ENCODE measurements around the gene HSPE1. TPM values are rescaled to one million over a fixed set of nuclear protein-coding genes. Genes with fewer than 3 reads are reported as not detected.

The HSPE1 gene
- total RNA-seq, 1 experiment from 2014 or later: 291 TPM

GRCh38 chr2:197486175-197486574, 14.0 kb upstream of the HSPE1 start:
- POLR2A ChIA-PET: no interaction called here

DNA sequence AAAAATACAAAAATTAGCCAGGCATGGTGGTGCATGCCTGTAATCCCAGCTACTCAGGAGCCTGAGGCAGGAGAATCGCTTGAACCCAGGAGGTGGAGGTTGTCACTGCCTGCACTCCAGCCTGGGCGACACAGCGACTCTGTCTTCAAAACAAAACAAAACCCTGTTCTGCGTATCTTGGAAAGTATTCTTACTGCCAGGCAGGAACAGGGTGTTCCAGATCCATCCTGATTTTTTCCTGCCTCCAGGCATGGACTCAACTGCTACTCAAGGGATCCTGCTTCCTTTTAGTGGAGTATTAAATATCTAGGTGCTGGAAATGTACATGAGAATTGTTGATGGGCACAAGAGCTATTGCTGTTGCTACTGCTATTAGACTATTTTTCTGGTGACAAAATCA, 12.8 kb upstream of the HSPE1 start:
- ChIA-PET CTCF (no interaction called here), POLR2A (no interaction called here), RAD21 (ENCODE audit: low non-redundant PET in 1 of 2, low total read pairs in 2 of 2, uncharacterized antibody in 2 of 2, unreplicated experiment in 2 of 2) (no interaction called here)
- Histone ChIP-seq H3K4me3 (replicated peaks in 1 of 2; ENCODE audit: low read depth in 1 of 2, low read length in 2 of 2) (no peak overlapping the region), H3K4me1 (ENCODE audit: control insufficient read depth in 1 of 2, insufficient read depth in 2 of 2, low read length in 2 of 2) (no peaks in the 10 kb centered on the region), H3K36me3 (ENCODE audit: control insufficient read depth in 1 of 2, insufficient read depth in 2 of 2, low read length in 2 of 2) (peaks cover 45 to 64% of the 10 kb centered on the region in 2 experiments), H4K20me1 (ENCODE audit: insufficient read depth) (peaks cover 41% of the 10 kb centered on the region; the same call in 1 of the 2 replicates), H3K79me2 (ENCODE audit: insufficient read depth, low read length) (peaks cover 41% of the 10 kb centered on the region), H3K9me3 (ENCODE audit: control insufficient read depth in 1 of 2, insufficient read depth in 1 of 2, low read depth in 1 of 2, low read length in 2 of 2) (no peaks in the 10 kb centered on the region), H3K27me3 (ENCODE audit: insufficient read depth, low read length) (no peaks in the 10 kb centered on the region), H3K4me2 (ENCODE audit: low read length) (no peak overlapping the region), H3K9me2 (ENCODE audit: insufficient read depth) (no peaks in the 10 kb centered on the region), H3K9ac (ENCODE audit: low read length) (no peak overlapping the region), H2AFZ (ENCODE audit: low read depth, low read length, poor library complexity, severe bottlenecking) (no peak overlapping the region), H3K27ac (ENCODE audit: low read depth, low read length) (no peak overlapping the region)
- no peak for ATAC-seq
- BruUV-seq (replicated peaks): no TSS peak
- TF ChIP-seq MAX (IDR thresholded peaks at IDR 0.05) (no peak), POLR2A (IDR thresholded peaks at IDR 0.05; ENCODE audit: borderline replicate concordance, extremely low read depth, insufficient read depth, insufficient read length) (no peak), CEBPB (IDR thresholded peaks at IDR 0.05; ENCODE audit: low read depth) (no peak), SP1 (IDR thresholded peaks at IDR 0.05; ENCODE audit: low read depth) (no peak), ZFX (IDR thresholded peaks at IDR 0.05) (no peak), CBX3 (IDR thresholded peaks at IDR 0.05; ENCODE audit: low read depth) (no peak)
- TF ChIP-seq, protein P1, sequence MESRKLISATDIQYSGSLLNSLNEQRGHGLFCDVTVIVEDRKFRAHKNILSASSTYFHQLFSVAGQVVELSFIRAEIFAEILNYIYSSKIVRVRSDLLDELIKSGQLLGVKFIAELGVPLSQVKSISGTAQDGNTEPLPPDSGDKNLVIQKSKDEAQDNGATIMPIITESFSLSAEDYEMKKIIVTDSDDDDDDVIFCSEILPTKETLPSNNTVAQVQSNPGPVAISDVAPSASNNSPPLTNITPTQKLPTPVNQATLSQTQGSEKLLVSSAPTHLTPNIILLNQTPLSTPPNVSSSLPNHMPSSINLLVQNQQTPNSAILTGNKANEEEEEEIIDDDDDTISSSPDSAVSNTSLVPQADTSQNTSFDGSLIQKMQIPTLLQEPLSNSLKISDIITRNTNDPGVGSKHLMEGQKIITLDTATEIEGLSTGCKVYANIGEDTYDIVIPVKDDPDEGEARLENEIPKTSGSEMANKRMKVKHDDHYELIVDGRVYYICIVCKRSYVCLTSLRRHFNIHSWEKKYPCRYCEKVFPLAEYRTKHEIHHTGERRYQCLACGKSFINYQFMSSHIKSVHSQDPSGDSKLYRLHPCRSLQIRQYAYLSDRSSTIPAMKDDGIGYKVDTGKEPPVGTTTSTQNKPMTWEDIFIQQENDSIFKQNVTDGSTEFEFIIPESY (IDR thresholded peaks at IDR 0.05; ENCODE audit: extremely low read depth, insufficient replicate concordance, low read length): no peak
- intact Hi-C loops (cut with micrococcal nuclease): no loop called here
- no peak for DNase-seq (ENCODE audit: low read depth, low spot score)

More at GRCh38 chr2:197486175-197486574, 14.0 kb upstream of the HSPE1 start:
- peaks cover 29% of the 10 kb centered on the region for H3K79me2 ChIP-seq (ENCODE audit: insufficient read depth, low read length)
- no peaks in the 10 kb centered on the region for H3K9me3 ChIP-seq (ENCODE audit: control insufficient read depth in 1 of 2, insufficient read depth in 1 of 2, low read depth in 1 of 2, low read length in 2 of 2)
- H2AFZ ChIP-seq (ENCODE audit: low read depth, low read length, poor library complexity, severe bottlenecking): no peak overlapping the region
- ATAC-seq: no peak
- intact Hi-C loops (cut with micrococcal nuclease): no loop called here
- H3K9ac ChIP-seq (ENCODE audit: low read length): no peak overlapping the region
- H3K4me3 ChIP-seq (replicated peaks in 1 of 2; ENCODE audit: low read depth in 1 of 2, low read length in 2 of 2): no peak overlapping the region
- no peak overlapping the region for H3K4me2 ChIP-seq (ENCODE audit: low read length)
- H3K27ac ChIP-seq (ENCODE audit: low read depth, low read length): no peak overlapping the region
- no peak for DNase-seq (ENCODE audit: low read depth, low spot score)
- BruUV-seq (replicated peaks): no TSS peak
- TF ChIP-seq CTCF (IDR thresholded peaks at IDR 0.05 in 2 of 3, conservative IDR thresholded peaks at IDR 0.05 in 1 of 3; ENCODE audit: borderline replicate concordance in 1 of 3, insufficient read depth in 1 of 3, low read depth in 2 of 3, low read length in 2 of 3) (no peak), ZFX (IDR thresholded peaks at IDR 0.05) (no peak), EZH2phosphoT487 (IDR thresholded peaks at IDR 0.05; ENCODE audit: borderline replicate concordance) (no peak), ELF1 (IDR thresholded peaks at IDR 0.05; ENCODE audit: borderline replicate concordance, low read depth) (no peak), RAD21 (IDR thresholded peaks at IDR 0.05; ENCODE audit: low read depth) (no peak), POLR2AphosphoS5 (IDR thresholded peaks at IDR 0.05; ENCODE audit: low read depth, low read length) (no peak)
- ChIA-PET RAD21 (ENCODE audit: low non-redundant PET in 1 of 2, low total read pairs in 2 of 2, uncharacterized antibody in 2 of 2, unreplicated experiment in 2 of 2) (no interaction called here), CTCF (no interaction called here)
- H4K20me1 ChIP-seq (ENCODE audit: insufficient read depth): peaks cover 31% of the 10 kb centered on the region; the same call in 1 of the 2 replicates
- H3K4me1 ChIP-seq (ENCODE audit: control insufficient read depth in 1 of 2, insufficient read depth in 2 of 2, low read length in 2 of 2): no peaks in the 10 kb centered on the region
- H3K27me3 ChIP-seq (ENCODE audit: insufficient read depth, low read length): no peaks in the 10 kb centered on the region
- peaks cover 37 to 52% of the 10 kb centered on the region in 2 experiments for H3K36me3 ChIP-seq (ENCODE audit: control insufficient read depth in 1 of 2, insufficient read depth in 2 of 2, low read length in 2 of 2)
- H3K9me2 ChIP-seq (ENCODE audit: insufficient read depth): no peaks in the 10 kb centered on the region
